ENCODE results near the gene UBE2J2. TPM values are rescaled to one million over a fixed set of nuclear protein-coding genes. Genes with fewer than 3 reads are reported as not detected.

UBE2J2 gene
- total and polyA plus RNA-seq, 2 of the 13 experiments (the other 11 are each of a cell fraction or from before 2014, with no cell fraction given), result 25.4 to 29.4 TPM

GRCh38 chr1:1305300-1306069 is 31.8 kb upstream of the UBE2J2 start (continued):
- TF ChIP-seq ZNF142 (CRISPR knock-in tag; IDR thresholded peaks at IDR 0.05), result peak; percentile 48
- TF ChIP-seq AKAP8 (CRISPR knock-in tag; IDR thresholded peaks at IDR 0.05), result peak; percentile 14
- 0 out of 2 replicates have a peak, but pooled peaks have one; percentile 36 for TF ChIP-seq ZHX1 (CRISPR knock-in tag; IDR thresholded peaks at IDR 0.05; ENCODE audit: low read depth)
- TF ChIP-seq ZNF362 (CRISPR knock-in tag; IDR thresholded peaks at IDR 0.05; ENCODE audit: borderline replicate concordance), result no peak
- peak; percentile 75; the same call in 1 of the 2 replicates for TF ChIP-seq ATF3 (CRISPR knock-in tag; IDR thresholded peaks at IDR 0.05)
- no peak for TF ChIP-seq HOMEZ (CRISPR knock-in tag; IDR thresholded peaks at IDR 0.05; ENCODE audit: low read depth)
- no peak for TF ChIP-seq PBX3 (CRISPR knock-in tag; IDR thresholded peaks at IDR 0.05; ENCODE audit: borderline replicate concordance)
- TF ChIP-seq ZBTB7A (CRISPR knock-in tag; IDR thresholded peaks at IDR 0.05), result peak; percentile 17; the same call in 1 of the 2 replicates
- no peak for TF ChIP-seq TEF (CRISPR knock-in tag; IDR thresholded peaks at IDR 0.05)
- 0 out of 2 replicates have a peak, but pooled peaks have one; percentile 26 for TF ChIP-seq HOXA9 (CRISPR knock-in tag; IDR thresholded peaks at IDR 0.05; ENCODE audit: borderline replicate concordance)
- no peak for TF ChIP-seq HINFP (CRISPR knock-in tag; IDR thresholded peaks at IDR 0.05; ENCODE audit: low read depth)

Measured in HepG2 (cell line).